Activated naive CD8-positive, alpha-beta T cell treated with anti-CD3 and anti-CD28 coated beads, Interleukin-2, amount 50 U/mL, for 24 hours (primary cell): ENCODE results near the gene TCF4.
"Not testable (repeated sequence)": the region's sequence is repeated elsewhere in the genome, so short reads cannot be mapped to it uniquely, and the experiment has no call there.

Experiments
- ATAC-seq: fragments of 150-1000 bp; cut with Tn5 transposase; one replicate; pipeline ENCODE4 v1.10.0; 2021
- DNase-seq: peaks from one replicate; pipeline ENCODE4 v3.0.0; 2021
- H3K27ac Mint-ChIP-seq: one replicate; pipeline ENCODE4 v1.8.0; 2021; ENCODE audit warnings: mild to moderate bottlenecking, mixed read lengths
- H3K27me3 Mint-ChIP-seq: one replicate; pipeline ENCODE4 v1.8.0; 2021; ENCODE audit warnings: mixed read lengths
- H3K36me3 Mint-ChIP-seq: one replicate; pipeline ENCODE4 v1.8.0; 2021; ENCODE audit warnings: low read depth, mixed read lengths
- H3K4me1 Mint-ChIP-seq: one replicate; pipeline ENCODE4 v1.8.0; 2021; ENCODE audit warnings: mixed read lengths
- H3K4me3 Mint-ChIP-seq: one replicate; pipeline ENCODE4 v1.8.0; 2021; ENCODE audit warnings: mild to moderate bottlenecking, moderate library complexity, mixed read lengths
- H3K9me3 Mint-ChIP-seq: one replicate; pipeline ENCODE4 v1.8.0; 2021; ENCODE audit warnings: mixed read lengths

TCF4 gene

GRCh38 chr18:55473058-55473457 is 114.9 kb downstream of the TCF4 start:
- H3K9me3 Mint-ChIP-seq = no peaks in the 10 kb centered on the region
- no peak for ATAC-seq
- H3K4me1 Mint-ChIP-seq = peaks cover 13% of the 10 kb centered on the region
- no peak for DNase-seq
- H3K27ac Mint-ChIP-seq = no peak overlapping the region
- H3K36me3 Mint-ChIP-seq = no peaks in the 10 kb centered on the region
- no peak overlapping the region for H3K4me3 Mint-ChIP-seq
- no peaks in the 10 kb centered on the region for H3K27me3 Mint-ChIP-seq

GRCh38 chr18:55470826-55471225 is 117.2 kb downstream of the TCF4 start:
- no peak overlapping the region for H3K27ac Mint-ChIP-seq

GRCh38 chr18:55469134-55469533 is 118.9 kb downstream of the TCF4 start:
- not testable (repeated sequence) for H3K9me3 Mint-ChIP-seq, ATAC-seq, H3K27me3 Mint-ChIP-seq, H3K4me1 Mint-ChIP-seq, H3K4me3 Mint-ChIP-seq, H3K36me3 Mint-ChIP-seq, DNase-seq, H3K27ac Mint-ChIP-seq

More at GRCh38 chr18:55470826-55471225, 117.2 kb downstream of the TCF4 start:
- H3K4me3 Mint-ChIP-seq = no peak overlapping the region
- H3K9me3 Mint-ChIP-seq = no peaks in the 10 kb centered on the region
- ATAC-seq (no peak), DNase-seq (no peak)
- no peaks in the 10 kb centered on the region for H3K4me1 Mint-ChIP-seq
- H3K36me3 Mint-ChIP-seq = no peaks in the 10 kb centered on the region
- no peaks in the 10 kb centered on the region for H3K27me3 Mint-ChIP-seq

GRCh38 chr18:55466789-55467188 is 121.2 kb downstream of the TCF4 start:
- Mint-ChIP-seq H3K9me3 (no peaks in the 10 kb centered on the region), H3K27me3 (no peaks in the 10 kb centered on the region), H3K4me1 (no peaks in the 10 kb centered on the region), H3K36me3 (no peaks in the 10 kb centered on the region), H3K27ac (no peak overlapping the region), H3K4me3 (no peak overlapping the region)
- no peak for DNase-seq
- ATAC-seq = no peak

GRCh38 chr18:55465313-55465712 is 122.7 kb downstream of the TCF4 start:
- Mint-ChIP-seq H3K4me1 (no peaks in the 10 kb centered on the region), H3K27me3 (no peaks in the 10 kb centered on the region), H3K36me3 (no peaks in the 10 kb centered on the region), H3K9me3 (no peaks in the 10 kb centered on the region), H3K27ac (no peak overlapping the region), H3K4me3 (no peak overlapping the region)
- DNase-seq (no peak), ATAC-seq (no peak)

- no peak for DNase-seq
- H3K4me1 Mint-ChIP-seq = no peaks in the 10 kb centered on the region
- no peaks in the 10 kb centered on the region for H3K36me3 Mint-ChIP-seq
- no peaks in the 10 kb centered on the region for H3K27me3 Mint-ChIP-seq
- no peak overlapping the region for H3K4me3 Mint-ChIP-seq
- no peaks in the 10 kb centered on the region for H3K9me3 Mint-ChIP-seq
- ATAC-seq = no peak
- no peak overlapping the region for H3K27ac Mint-ChIP-seq
Measured at GRCh38 chr18:55464581-55464980, 123.4 kb downstream of the TCF4 start.

GRCh38 chr18:55462652-55463051 is 125.3 kb downstream of the TCF4 start:
- no peaks in the 10 kb centered on the region for H3K9me3 Mint-ChIP-seq
- no peak overlapping the region for H3K27ac Mint-ChIP-seq
- no peak overlapping the region for H3K4me3 Mint-ChIP-seq
- no peak for ATAC-seq
- DNase-seq = no peak
- no peaks in the 10 kb centered on the region for H3K4me1 Mint-ChIP-seq
- no peaks in the 10 kb centered on the region for H3K36me3 Mint-ChIP-seq
- H3K27me3 Mint-ChIP-seq = no peaks in the 10 kb centered on the region

GRCh38 chr18:55461848-55462247 is 126.1 kb downstream of the TCF4 start:
- no peak for ATAC-seq
- Mint-ChIP-seq H3K4me1 (no peaks in the 10 kb centered on the region), H3K9me3 (no peaks in the 10 kb centered on the region), H3K27me3 (no peaks in the 10 kb centered on the region), H3K36me3 (no peaks in the 10 kb centered on the region), H3K4me3 (no peak overlapping the region), H3K27ac (no peak overlapping the region)
- DNase-seq = no peak

- DNase-seq (no peak), ATAC-seq (no peak)
- no peaks in the 10 kb centered on the region for H3K27me3 Mint-ChIP-seq
- H3K4me3 Mint-ChIP-seq = no peak overlapping the region
- no peaks in the 10 kb centered on the region for H3K9me3 Mint-ChIP-seq
- peaks cover 8% of the 10 kb centered on the region for H3K4me1 Mint-ChIP-seq
- no peaks in the 10 kb centered on the region for H3K36me3 Mint-ChIP-seq
- no peak overlapping the region for H3K27ac Mint-ChIP-seq
Measured at GRCh38 chr18:55458456-55459203, 129.4 kb downstream of the TCF4 start.

GRCh38 chr18:55457028-55457427 is 131.0 kb downstream of the TCF4 start:
- H3K36me3 Mint-ChIP-seq = no peaks in the 10 kb centered on the region
- no peaks in the 10 kb centered on the region for H3K27me3 Mint-ChIP-seq
- H3K4me3 Mint-ChIP-seq = no peak overlapping the region
- no peak overlapping the region for H3K27ac Mint-ChIP-seq
- peaks cover 8% of the 10 kb centered on the region for H3K4me1 Mint-ChIP-seq
- H3K9me3 Mint-ChIP-seq = no peaks in the 10 kb centered on the region
- DNase-seq = no peak
- no peak for ATAC-seq

- Mint-ChIP-seq H3K36me3 (no peaks in the 10 kb centered on the region), H3K4me1 (peaks cover 8% of the 10 kb centered on the region), H3K27ac (no peak overlapping the region), H3K9me3 (no peaks in the 10 kb centered on the region), H3K27me3 (no peaks in the 10 kb centered on the region), H3K4me3 (no peak overlapping the region)
- ATAC-seq = no peak
- no peak for DNase-seq
Measured at GRCh38 chr18:55455938-55456337, 132.1 kb downstream of the TCF4 start.

GRCh38 chr18:55453186-55453585 is 134.8 kb downstream of the TCF4 start:
- no peak for ATAC-seq
- no peaks in the 10 kb centered on the region for H3K9me3 Mint-ChIP-seq
- no peaks in the 10 kb centered on the region for H3K27me3 Mint-ChIP-seq
- DNase-seq = no peak
- H3K4me1 Mint-ChIP-seq = peaks cover 8% of the 10 kb centered on the region
- H3K36me3 Mint-ChIP-seq = no peaks in the 10 kb centered on the region
- H3K4me3 Mint-ChIP-seq = no peak overlapping the region
- no peak overlapping the region for H3K27ac Mint-ChIP-seq

- Mint-ChIP-seq H3K36me3 (no peaks in the 10 kb centered on the region), H3K4me3 (no peak overlapping the region), H3K9me3 (no peaks in the 10 kb centered on the region), H3K27me3 (no peaks in the 10 kb centered on the region), H3K27ac (no peak overlapping the region), H3K4me1 (peaks cover 8% of the 10 kb centered on the region)
- ATAC-seq (no peak), DNase-seq (no peak)
Measured at GRCh38 chr18:55452123-55452611, 135.8 kb downstream of the TCF4 start.

- H3K4me1 Mint-ChIP-seq = no peaks in the 10 kb centered on the region
- H3K36me3 Mint-ChIP-seq = no peaks in the 10 kb centered on the region
- H3K4me3 Mint-ChIP-seq = no peak overlapping the region
- no peak for ATAC-seq
- H3K27me3 Mint-ChIP-seq = peaks cover 3% of the 10 kb centered on the region
- DNase-seq = no peak
- peaks cover 4% of the 10 kb centered on the region for H3K9me3 Mint-ChIP-seq
- no peak overlapping the region for H3K27ac Mint-ChIP-seq
Measured at GRCh38 chr18:55449412-55450140, 138.4 kb downstream of the TCF4 start.

GRCh38 chr18:55448420-55448819 is 139.6 kb downstream of the TCF4 start:
- H3K27ac Mint-ChIP-seq = no peak overlapping the region
- peaks cover 4% of the 10 kb centered on the region for H3K9me3 Mint-ChIP-seq
- H3K27me3 Mint-ChIP-seq = peaks cover 3% of the 10 kb centered on the region

More at GRCh38 chr18:55448420-55448819, 139.6 kb downstream of the TCF4 start:
- ATAC-seq (no peak), DNase-seq (no peak)
- no peaks in the 10 kb centered on the region for H3K4me1 Mint-ChIP-seq
- H3K4me3 Mint-ChIP-seq = no peak overlapping the region
- no peaks in the 10 kb centered on the region for H3K36me3 Mint-ChIP-seq
